GM12801 (cell line): Measurements from ENCODE around the gene SH2D5.

Experiments
- CTCF ChIP-seq: IDR thresholded peaks from one replicate; pipeline ENCODE4 v1.5.1; 2011; ENCODE audit warnings: control low read depth; ENCODE audit not compliant: insufficient read length; ENCODE audit errors: extremely low read depth

The SH2D5 gene

GRCh38 chr1:20732071-20732587 lies 374 bp downstream of the SH2D5 start:
- no peak for TF ChIP-seq CTCF

- TF ChIP-seq CTCF, result no peak
Measured at GRCh38 chr1:20731057-20731991, 1.2 kb downstream of the SH2D5 start.

- no peak for TF ChIP-seq CTCF
Measured at GRCh38 chr1:20730690-20731056, 1.8 kb downstream of the SH2D5 start.

- no peak for TF ChIP-seq CTCF
Measured at GRCh38 chr1:20729990-20730689, 2.4 kb downstream of the SH2D5 start.

- no peak for TF ChIP-seq CTCF
Measured at GRCh38 chr1:20729155-20729931, 3.2 kb downstream of the SH2D5 start.

- TF ChIP-seq CTCF, result no peak
Measured at GRCh38 chr1:20728371-20729154, 3.9 kb downstream of the SH2D5 start.
